ENCODE measurements around the gene KYAT1. TPM values are rescaled to one million over a fixed set of nuclear protein-coding genes. Genes with fewer than 3 reads are reported as not detected.
A peak's percentile ranks its signal among the peaks of the same experiment; 100 is the strongest.

Gene KYAT1
- total RNA-seq, 2 donors from 2014 or later, result 10.1 to 15.1 TPM

GRCh38 chr9:128899566-128900322 is 18.0 kb upstream of the KYAT1 start:
- no peak for DNase-seq (ENCODE audit: low spot score)
- Histone ChIP-seq H3K9me3 (no peaks in the 10 kb centered on the region), H3K36me3 (peaks cover 29% of the 10 kb centered on the region), H3K27ac (peak overlapping the region; percentile 44 to 73), H3K4me1 (peaks cover 0 to 57% of the 10 kb centered on the region in 2 donors), H3K4me3 (no peak overlapping the region), H3K27me3 (no peaks in the 10 kb centered on the region)
- TF ChIP-seq CTCF (IDR thresholded peaks at IDR 0.05), result no peak

GRCh38 chr9:128898845-128899565 is 17.3 kb upstream of the KYAT1 start:
- Histone ChIP-seq H3K9me3 (no peaks in the 10 kb centered on the region), H3K4me3 (no peak overlapping the region), H3K36me3 (peaks cover 33% of the 10 kb centered on the region), H3K27ac (peak overlapping the region; percentile 44 to 73), H3K27me3 (no peaks in the 10 kb centered on the region), H3K4me1 (peaks cover 0 to 57% of the 10 kb centered on the region in 2 donors)
- no peak for TF ChIP-seq CTCF (IDR thresholded peaks at IDR 0.05)
- DNase-seq (ENCODE audit: low spot score), result no peak

GRCh38 chr9:128898382-128898781 is 16.6 kb upstream of the KYAT1 start:
- H3K4me3 ChIP-seq, result no peak overlapping the region
- H3K4me1 ChIP-seq, result peaks cover 0 to 52% of the 10 kb centered on the region in 2 donors
- no peaks in the 10 kb centered on the region for H3K9me3 ChIP-seq
- no peaks in the 10 kb centered on the region for H3K27me3 ChIP-seq
- peaks cover 39% of the 10 kb centered on the region for H3K36me3 ChIP-seq
- H3K27ac ChIP-seq, result peak overlapping the region; percentile 44 to 73
- DNase-seq (ENCODE audit: low spot score), result no peak
- TF ChIP-seq CTCF (IDR thresholded peaks at IDR 0.05), result no peak

GRCh38 chr9:128895556-128895955 is 13.8 kb upstream of the KYAT1 start:
- TF ChIP-seq CTCF (IDR thresholded peaks at IDR 0.05), result no peak
- no peak overlapping the region for H3K4me3 ChIP-seq
- no peaks in the 10 kb centered on the region for H3K9me3 ChIP-seq
- H3K27ac ChIP-seq, result no peak overlapping the region
- no peaks in the 10 kb centered on the region for H3K27me3 ChIP-seq
- peaks cover 0 to 56% of the 10 kb centered on the region in 2 donors for H3K4me1 ChIP-seq
- peaks cover 63% of the 10 kb centered on the region for H3K36me3 ChIP-seq
- DNase-seq (ENCODE audit: low spot score), result no peak

GRCh38 chr9:128894764-128895163 is 13.0 kb upstream of the KYAT1 start:
- DNase-seq (ENCODE audit: low spot score), result no peak
- H3K4me1 ChIP-seq, result peaks cover 0 to 50% of the 10 kb centered on the region in 2 donors
- TF ChIP-seq CTCF (IDR thresholded peaks at IDR 0.05), result no peak
- H3K4me3 ChIP-seq, result no peak overlapping the region
- H3K36me3 ChIP-seq, result peaks cover 71% of the 10 kb centered on the region
- no peaks in the 10 kb centered on the region for H3K9me3 ChIP-seq
- no peaks in the 10 kb centered on the region for H3K27me3 ChIP-seq
- H3K27ac ChIP-seq, result no peak overlapping the region

Data from right atrium auricular region (tissue), 2 donors.